NB4 (cell line): ENCODE measurements around the gene IFI27L1.

Experiments used
- MYC ChIP-seq: IDR thresholded peaks from 2 replicates; pipeline ENCODE4 v1.6.1; 2011; ENCODE audit warnings: low read depth, low read length
- POLR2A ChIP-seq: IDR thresholded peaks from 2 replicates; pipeline ENCODE4 v1.6.1; 2011; ENCODE audit warnings: mild to moderate bottlenecking; ENCODE audit not compliant: insufficient read length; ENCODE audit errors: extremely low read depth

DNA sequence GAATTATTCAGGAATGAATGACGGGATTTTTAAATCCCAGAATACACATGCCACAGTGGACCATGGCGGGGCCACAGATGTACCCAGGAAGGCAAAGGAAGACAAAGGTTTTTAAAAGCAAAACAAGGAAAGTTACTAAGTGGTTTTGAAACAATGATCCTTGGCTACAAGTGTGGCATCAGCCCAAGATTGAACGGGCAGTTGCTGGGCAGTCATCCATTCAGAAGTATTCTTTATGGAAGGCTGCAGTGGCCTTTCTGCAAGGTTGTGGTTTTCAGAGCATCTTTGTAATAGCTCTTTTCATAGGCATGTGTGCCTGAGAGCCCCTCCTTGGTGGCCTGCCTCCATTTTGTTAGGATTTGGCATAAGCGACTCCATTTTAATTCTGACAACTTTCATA lies 16.0 kb downstream of the IFI27L1 start:
- no peak for TF ChIP-seq MYC
- TF ChIP-seq POLR2A: no peak
